ENCODE results near the gene HS3ST3A1.
"Not testable (repeated sequence)": the region's sequence is repeated elsewhere in the genome, so short reads cannot be mapped to it uniquely, and the experiment has no call there.

The HS3ST3A1 gene

DNA sequence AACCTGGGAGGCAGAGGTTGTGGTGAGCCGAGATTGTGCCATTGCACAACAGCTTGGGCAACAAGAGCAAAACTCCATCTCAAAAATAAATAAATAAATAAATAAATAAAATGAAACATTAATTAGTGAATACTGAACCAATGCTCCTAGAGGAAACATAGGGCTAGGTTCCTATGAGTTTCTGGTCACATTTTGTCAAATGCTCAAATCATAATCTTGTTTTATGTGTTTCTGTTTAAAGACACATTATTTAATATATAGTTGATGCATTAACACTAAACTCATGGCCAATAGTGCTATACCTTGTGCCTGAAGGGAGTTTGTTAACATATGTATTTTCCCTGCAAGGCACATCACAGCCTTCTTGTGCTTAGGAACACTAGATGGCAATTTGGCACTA, 66.8 kb downstream of the HS3ST3A1 start:
- DNase-seq, result no peak

DNA sequence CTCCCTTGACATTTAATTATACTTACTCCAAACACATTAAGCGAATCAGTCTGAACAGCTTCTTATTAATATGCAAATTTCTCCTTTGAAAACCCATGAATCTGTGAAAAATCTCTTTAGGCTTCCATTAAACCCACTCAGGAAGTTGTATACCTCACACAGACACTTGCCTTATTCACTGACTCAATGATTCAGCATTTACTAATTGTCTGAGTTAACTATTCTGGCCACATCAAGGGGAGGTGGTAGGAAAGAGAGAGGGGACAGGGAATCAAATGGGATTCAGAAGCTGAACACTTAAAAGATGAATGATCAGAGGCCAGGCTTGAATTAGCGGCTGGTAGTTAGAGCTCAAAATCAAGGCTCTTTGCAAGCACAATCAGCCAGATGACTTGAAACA, 70.0 kb downstream of the HS3ST3A1 start:
- DNase-seq, result no peak

DNA sequence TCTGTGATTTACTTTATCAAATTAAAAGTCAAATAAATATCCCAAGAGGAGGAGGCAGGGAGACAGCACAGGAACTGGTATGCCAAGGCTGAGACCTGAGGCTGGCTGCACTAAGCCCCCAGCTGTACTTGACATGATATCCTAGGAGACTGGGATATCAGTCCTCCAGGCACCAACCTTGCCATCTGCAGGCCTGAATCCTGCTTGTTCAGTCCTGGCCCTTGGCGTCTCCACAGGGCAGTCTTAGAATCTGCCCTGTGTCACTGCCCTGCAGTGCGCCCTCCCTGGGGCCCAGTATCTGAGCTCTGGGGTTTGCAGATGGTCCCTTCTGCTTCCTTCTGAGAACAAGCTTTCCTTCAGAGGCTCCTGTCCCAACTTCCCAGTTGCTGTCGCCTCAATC, 75.9 kb downstream of the HS3ST3A1 start:
- DNase-seq, result no peak

DNA sequence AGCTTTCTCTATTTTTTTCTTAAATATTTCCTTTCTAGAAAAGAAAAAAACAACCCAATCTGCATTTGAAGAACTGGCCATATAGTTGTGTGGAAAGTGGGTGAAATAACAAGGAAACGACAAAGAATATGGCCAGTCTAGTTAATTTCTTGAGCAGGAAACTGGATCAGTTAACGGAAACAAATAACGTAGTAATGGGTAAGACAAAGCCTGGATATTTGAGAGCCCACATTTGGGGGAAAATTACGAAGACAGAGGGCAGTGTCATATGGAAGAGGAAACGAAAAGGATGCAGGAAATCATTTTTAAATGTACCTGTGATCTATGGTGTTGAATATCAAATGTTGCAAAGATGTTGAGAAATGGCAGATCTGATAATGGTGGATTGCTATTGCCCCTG, 78.6 kb downstream of the HS3ST3A1 start:
- no peak for DNase-seq

DNA sequence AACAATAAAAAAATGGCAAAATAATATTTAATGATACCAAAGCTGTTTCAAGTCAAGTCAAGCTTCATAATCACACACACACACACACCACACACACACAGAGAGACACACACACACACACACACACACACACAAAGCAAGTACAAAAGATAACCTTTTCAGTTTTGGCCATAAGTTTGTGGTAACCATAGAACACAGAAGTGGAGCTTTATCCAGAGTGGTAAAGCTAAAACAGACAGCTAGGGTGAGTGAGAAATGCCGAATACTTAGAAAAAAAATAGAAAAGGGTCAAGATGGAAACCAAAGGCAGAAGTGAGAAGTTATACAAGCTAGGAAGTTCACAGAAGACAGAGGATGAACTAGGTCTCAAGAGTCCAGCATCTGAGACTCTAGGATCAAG, 79.0 kb downstream of the HS3ST3A1 start:
- no peak for DNase-seq

DNA sequence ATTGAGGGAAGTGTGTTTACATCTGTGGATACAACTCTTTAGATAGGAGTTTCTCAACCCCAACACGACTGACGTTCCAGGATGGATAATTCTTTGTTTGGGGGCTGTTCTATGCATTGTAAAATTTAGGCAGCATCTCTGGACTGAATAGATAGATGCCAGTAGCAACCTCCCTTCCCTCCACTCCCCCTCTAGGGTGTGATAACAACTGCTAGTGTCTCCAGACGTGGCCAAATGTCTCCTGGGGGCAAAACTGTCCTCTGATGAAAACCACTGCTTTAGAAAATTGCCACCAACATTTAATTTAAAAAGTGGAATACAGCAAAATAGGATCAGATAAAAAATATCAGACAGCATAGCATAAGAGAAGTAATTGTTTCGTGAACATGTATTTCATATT, 79.9 kb downstream of the HS3ST3A1 start:
- DNase-seq, result no peak

DNA sequence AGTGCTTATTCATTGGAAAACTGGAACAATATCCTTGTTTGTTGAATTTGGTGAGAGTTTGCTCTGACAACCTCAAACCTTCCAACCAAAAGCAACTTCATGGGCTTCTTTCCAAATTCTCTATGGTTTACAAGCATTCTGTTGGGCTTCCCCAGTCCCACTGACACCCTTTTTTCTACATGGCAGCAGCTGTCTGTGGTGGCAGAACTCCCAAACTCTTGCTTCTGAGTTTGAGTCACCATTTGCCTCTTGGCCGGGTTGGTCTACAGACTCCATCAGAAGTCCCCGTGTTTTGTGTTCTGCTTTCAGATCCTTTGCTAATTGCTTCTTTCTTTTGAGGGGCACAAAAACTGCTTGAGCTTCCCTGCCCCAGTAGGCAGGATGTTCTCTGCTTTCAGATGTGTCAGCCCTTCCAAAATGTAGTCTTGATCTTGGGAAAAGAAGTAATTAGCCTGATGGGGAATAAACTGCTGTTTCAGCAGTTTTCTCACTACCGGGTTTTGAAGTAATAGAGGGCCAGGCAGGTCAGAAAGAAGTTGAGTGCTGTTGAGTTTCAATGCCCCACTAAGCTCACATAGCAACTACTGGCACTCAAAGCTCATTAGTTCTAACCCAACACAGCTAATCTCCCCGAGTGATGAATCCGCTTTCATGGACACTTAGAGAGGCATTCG, 80.7 kb downstream of the HS3ST3A1 start:
- no peak for DNase-seq

DNA sequence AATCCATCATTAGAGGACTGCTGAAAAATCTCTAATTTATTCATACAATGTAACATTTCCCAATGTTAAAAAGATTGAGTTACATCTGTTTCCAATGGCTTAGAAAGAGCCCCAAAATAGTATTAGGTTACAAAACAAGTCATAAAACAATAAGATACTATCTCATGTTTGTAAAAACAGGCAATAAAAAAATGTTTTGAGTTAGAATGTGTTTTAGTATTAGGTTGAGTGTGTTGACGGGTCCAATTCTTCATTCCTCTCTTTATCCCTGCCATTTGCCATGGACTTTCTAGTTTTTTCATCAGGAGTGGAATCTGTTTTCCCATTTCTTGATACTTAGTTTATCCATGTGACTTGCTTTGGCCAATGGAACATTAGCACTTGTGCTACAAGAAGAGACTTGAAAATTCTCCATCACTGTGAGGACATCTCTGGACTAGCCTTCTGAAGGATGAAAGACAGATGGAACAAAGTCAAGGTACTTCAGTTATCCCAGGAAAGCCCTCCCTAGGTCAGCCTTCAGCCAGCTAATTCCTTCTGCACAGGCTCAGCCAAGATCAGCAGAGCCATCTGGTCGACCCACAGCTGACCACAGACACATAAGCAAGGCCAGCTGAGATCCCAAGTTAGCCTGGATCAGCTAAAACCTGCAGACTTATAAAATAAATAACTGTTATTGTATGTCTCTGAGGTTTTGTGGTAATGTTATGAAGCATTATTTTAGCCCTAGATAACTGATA, 83.3 kb downstream of the HS3ST3A1 start:
- DNase-seq, result no peak

DNA sequence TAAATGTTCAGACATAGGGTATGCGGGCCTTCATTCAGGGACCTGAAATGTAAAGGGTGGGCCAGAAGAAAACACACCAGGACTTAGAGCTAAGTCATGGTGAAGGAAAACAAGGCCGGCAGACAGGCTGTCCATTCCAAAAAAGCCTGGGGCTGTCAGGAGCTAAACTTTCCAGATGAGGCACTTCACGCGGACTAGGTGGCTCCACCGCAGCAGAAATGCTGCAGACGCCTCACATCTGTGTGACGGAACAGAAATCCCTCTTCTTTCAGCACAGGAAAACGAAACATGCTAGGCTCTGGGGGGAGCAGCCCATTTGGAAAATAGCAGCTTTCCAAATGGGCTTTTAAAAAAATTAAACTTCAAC, 88.7 kb downstream of the HS3ST3A1 start:
- no peak for DNase-seq

DNA sequence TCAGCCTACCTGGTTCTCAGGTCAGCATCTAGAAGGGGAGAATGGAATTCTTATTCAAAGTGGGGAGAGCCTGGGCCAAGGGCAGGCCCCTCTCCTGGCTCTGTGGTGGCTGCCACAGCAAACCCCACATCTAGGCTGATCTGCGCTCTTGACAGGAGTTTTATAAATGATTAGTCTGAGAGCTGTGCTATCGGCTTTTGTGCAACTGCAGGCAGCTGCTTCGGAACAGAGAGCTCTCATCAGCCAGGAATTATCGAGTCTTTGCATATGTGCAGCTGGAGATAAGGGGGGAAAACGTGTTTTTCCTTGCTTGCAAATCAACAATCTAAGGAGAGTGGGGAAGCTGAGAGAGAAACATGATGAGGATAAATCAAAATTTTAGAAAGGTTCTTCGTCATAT, 91.7 kb downstream of the HS3ST3A1 start:
- no peak for DNase-seq

DNA sequence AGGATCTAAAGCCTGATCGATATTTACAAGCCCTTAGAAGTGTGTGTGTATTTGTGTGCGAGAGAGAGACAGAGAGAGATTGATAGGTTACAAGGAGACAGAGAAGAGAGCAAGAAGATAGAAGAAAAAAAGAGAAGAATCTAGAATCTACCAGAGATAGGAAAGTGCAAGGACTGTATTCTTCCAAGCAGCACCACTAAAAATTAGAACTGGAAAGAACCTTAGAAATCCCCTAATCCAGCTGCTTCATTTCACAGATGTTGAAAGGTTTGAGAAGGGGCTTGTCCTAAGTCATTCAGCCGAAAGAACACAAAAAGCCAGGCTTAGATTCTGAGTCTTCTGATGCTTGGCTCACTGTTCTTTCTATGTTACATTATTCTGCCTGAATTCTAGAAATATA, 92.2 kb downstream of the HS3ST3A1 start:
- no peak for DNase-seq

DNA sequence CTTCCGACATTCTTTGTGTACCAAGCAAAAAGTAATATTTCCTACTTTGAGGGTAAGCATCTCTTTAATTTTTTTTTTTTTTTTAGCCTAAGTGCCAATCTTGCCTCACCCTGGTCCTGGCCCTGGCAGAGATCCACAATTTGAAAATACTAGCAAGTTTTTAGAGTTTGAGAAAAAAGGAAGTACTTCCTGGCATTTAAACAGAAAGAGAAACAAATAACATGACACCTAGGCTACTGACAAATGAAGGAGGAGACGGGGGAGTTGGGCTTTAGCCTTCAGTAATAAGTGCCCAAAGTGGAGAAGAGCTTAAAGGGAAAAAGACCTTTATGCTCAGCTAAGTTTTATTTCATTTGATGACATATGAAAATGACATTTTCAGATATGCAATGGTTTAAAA, 92.8 kb downstream of the HS3ST3A1 start:
- no peak for DNase-seq

DNA sequence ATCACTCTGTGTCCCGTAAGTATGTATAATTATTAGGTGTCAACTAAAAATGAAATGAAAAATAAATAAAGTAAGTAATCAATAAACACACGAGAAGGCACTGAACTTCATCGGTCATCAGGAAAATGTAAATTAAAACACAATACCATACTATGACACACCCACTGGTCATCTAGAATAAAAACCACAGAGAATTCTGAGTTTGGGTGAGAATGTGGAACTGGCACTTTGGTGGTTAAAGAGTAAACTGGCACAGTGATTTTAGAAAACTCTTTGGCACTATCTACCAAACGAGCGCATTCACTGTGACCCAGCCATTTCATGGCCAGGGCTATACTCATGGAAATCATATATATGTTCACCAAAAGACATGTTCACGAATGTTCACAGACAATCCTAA, 98.2 kb downstream of the HS3ST3A1 start:
- DNase-seq, result no peak

DNA sequence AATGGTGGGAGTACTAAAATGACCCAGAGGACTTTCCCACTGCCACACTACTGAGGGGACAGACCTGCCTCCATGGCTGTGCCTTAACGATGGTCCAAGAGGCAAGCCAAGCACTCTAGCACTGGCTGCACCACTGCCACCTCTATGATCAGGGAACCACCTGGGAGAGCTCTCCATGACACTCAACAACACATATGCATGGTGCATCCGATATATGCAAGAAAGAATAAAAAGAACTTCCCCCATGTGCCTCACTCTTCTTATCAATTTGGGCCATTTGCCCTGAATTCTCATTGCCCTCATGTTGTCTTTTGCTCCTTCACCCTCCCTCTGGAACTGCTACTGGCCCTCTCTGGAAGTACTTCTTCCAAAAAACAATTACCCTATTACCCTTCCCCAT, 99.5 kb downstream of the HS3ST3A1 start:
- no peak for DNase-seq

DNA sequence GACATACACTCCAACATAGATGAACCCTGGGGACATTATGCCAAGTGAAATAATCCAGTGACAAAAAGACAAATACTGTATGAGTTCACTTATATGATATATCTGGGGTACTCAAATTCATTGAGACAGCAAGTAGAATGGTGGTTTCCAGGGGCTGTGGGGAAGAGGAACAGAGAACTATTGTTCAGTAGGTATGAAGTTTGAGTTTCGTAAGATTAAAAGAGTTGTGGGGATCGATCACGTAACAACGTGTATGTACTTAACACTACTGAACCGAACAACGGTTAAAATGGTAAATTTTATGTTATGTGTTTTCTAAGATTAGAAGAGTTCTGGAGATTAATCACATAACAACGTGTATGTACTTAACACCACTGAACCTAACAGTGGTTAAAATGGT, 100.8 kb downstream of the HS3ST3A1 start:
- DNase-seq, result no peak

DNA sequence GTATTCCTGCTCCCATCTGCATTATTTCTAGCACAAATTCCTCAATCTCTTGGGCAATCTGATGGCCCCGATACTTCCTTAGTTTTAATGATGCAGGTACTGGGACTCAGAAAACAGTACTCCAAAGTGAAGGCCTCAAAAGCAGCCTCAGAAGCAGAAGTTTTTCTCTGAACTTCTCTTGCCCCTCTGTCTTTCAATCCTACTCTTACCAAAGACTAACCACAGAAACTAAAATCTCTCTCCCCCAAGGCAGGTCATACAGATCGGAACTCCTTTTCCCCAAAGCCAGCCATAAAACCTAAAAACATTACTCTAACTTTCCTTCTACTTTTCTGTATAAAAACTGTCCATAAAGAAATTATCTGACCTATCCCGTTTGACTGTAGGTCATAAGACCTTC, 103.5 kb downstream of the HS3ST3A1 start:
- no peak for DNase-seq

DNA sequence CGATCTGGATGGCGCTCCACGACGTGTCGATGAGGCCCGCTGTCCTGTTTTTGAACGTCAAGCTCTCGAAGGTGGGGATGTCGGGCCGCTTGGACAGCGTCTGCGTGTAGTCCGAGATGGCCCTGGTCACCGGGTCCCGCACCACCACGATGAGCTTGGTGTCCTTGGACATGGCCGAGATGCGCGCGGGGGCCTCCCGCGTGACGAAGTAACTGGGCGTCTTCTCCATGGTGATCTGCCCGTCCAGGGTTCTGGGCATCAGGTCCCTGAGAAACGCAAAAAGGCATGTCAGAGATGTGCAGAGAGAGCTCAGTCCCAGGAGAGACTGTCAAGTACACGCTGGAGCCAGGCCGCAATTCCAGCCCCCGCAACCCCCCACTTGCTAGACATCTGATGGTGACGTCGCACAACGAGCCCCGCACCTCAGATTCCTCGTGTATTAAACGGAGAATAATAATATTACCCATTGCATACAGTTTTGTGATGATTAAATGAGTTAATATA, 105.1 kb downstream of the HS3ST3A1 start:
- not testable (repeated sequence) for DNase-seq

DNA sequence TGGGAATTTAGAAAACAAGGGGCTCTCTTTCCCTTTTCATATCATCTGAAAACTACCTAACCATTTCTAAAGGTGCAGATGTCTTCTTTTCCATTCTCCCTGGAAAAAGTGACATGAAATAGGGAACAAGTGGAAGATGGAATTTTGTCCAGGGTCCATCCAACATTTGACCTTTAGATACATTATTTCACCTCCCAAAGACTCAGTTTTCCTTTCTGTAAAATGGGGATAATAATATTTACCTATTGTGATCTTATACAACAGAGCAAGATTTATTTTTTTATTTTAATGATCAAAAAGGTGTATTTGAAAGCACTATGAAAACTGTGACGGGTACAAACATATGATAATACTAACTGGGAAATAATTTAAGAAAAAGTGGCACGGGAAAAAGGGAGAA, 106.3 kb downstream of the HS3ST3A1 start:
- no peak for DNase-seq

DNA sequence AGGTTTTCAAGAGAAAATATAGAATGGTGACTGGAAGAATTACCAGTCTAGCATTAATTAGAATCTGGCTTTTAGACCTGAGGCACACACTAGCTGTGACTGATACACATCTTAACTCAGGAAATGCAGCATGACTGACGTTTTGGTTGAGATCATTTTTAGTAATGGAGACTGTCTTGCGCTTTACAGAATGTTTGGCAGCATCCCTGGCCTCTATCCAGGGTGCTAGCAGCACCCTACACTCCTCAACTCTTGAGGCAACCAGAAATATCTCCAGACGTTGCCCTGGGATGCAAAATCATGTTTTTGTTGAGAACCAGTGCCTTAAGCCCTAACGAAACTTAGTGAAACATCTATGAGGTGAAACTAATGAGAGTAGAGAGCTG, 109.0 kb downstream of the HS3ST3A1 start:
- DNase-seq, result no peak

DNA sequence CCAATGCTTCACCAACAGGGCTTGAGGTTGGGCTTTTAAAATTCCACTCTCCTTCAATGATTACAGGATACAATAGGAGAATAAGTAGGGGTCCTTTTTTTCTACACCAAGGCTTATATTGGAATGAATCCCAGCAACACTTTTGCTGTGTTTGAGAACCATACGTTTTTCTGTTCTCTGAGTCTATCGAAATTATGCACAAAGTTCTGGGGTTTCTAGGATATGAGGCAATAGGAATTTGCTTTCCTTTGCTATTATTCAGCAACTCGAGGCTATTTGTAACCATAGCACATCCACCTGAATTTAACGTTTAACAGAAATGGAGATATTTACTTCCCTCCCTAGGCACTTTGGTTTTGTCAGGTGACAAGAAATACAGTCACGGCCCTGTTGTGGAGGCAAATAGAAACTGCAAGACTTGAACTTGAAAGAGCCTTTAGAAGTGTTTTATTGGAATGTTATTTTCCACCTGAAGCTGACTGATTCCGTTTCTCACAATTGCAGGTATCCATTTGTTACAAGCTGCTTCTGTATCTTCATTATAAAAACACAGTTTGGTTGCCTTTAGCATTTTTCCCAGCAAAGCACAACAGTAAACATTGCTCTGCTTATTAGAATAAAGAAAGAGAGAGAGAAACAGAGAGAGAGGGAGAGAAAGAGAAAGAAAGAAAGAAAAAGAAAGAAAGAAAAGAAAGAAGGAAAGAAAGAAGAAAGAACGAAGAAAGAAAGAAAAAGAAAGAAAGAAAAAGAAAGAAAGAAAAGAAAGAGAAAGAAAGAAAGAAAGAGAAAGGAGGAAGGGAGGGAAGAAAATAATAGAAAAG, 109.6 kb downstream of the HS3ST3A1 start:
- no peak for DNase-seq

DNA sequence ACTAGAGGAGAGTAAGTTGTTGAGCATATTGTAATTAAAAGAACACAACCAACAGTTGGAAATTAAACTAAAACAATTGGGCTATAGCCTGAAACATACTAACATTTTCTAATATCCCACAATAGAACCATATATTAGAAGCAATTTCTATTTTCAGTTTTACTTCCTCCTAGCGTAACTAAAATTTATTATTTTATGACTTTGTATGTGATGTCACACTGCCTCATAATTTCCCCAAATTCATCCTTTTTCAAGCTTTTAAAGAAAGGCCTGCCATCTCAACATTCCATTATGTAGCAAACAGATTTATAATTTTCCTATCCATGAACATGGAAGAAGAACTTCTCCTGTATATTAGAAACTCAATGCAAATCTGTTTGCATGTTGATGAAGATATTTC, 110.2 kb downstream of the HS3ST3A1 start:
- no peak for DNase-seq

DNA sequence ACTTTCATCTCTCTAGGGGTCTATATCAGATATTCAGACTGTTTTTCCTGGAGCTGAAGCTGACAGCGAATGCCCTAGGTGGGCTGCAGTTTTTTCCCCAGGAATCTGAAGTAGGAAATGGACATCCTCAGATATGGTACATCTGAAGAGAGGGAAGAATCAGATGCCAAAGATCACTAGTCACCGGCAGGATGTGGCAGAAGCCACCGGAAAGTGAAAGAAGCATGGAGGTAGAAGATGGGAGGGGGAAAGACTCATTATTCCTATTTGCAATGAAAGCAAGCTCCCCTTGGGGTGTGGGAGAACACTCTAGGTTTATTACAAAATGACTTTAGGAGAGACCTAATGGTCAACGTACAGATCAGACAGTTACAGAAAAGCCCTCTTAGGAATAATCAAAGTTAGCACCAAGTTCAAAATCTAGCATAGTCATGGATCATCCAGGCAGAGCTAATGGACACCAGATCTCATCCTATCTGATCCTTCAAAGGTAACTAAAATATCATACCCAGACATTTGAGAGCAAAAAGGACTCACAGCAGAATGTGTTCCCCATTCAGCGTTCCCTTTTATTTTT, 110.7 kb downstream of the HS3ST3A1 start:
- no peak for DNase-seq

DNA sequence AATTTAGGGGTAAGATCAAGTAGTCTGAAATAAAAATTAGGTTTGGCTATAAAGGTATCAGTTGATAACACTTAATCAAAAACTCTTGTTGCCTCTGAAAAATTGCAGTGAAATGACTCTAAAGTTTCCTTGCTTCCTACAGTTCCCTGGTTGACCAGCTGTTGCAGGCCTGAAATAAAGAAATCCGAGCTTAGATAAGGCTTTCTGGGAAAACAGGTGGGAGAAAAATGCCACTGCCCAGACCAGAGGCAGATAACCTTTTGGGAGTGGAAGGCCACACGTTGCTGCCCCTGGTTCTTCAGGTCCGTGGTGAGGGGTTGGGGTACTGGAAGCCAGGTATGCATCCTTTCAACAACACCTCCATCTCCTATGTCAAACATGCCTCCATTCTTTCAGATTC, 111.3 kb downstream of the HS3ST3A1 start:
- DNase-seq, result no peak

DNA sequence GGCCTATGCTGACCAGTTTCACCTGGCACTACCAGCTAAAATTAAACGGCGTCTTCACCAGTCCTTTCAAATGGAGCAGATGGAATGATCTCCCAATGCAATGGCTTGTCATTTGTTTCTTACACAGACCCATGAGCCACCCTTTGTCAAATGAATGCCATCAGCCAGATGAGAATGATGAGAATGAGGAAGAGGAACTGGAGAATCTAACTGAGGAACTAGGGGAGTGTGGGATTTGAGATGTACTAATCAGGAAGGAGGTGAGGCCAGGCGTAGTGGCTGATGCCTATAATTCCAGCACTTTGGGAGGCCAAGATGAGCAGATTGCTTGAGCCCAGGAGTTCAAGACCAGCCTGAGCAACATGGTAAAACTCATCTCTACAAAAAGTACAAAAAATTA, 116.4 kb downstream of the HS3ST3A1 start:
- no peak for DNase-seq

Data from CD4-positive, alpha-beta T cell treated with Interleukin-10 for 1 hour (primary cell).